ENCODE data around the gene HTRA1. TPM values are rescaled to one million over a fixed set of nuclear protein-coding genes. Genes with fewer than 3 reads are reported as not detected.

The HTRA1 gene
- total RNA-seq, 2 experiments from 2014 or later = not detected

- CTCF ChIA-PET = interaction anchor here (1.0 to 4.8 kb wide), 3 partner anchors 51 to 216 kb away, joined by 5 to 31 read pairs (median 5); no protein-coding TSS in a partner anchor
- H3K4me3 Mint-ChIP-seq = no peak overlapping the region
- no peaks in the 10 kb centered on the region for H3K9me3 Mint-ChIP-seq
- intact Hi-C loops (cut with micrococcal nuclease) = loop anchor here (2.0 kb wide), 1 partner anchor 24 kb away; no protein-coding TSS in a partner anchor
- H3K36me3 Mint-ChIP-seq = no peaks in the 10 kb centered on the region
- POLR2A ChIA-PET = interaction anchor here (1.2 kb wide), 1 partner anchor 24 kb away, joined by 4 read pairs; no protein-coding TSS in a partner anchor
- H3K27ac Mint-ChIP-seq = no peak overlapping the region
- H3K4me1 Mint-ChIP-seq (ENCODE audit: low read depth) = peaks cover 34% of the 10 kb centered on the region
- DNase-seq = no peak
- peaks cover 3% of the 10 kb centered on the region for H3K27me3 Mint-ChIP-seq
These were observed 53.7 kb downstream of the HTRA1 start for GRCh38 chr10:122515022-122515424.

GRCh38 chr10:122515588-122516231 is 54.4 kb downstream of the HTRA1 start:
- Mint-ChIP-seq H3K27me3 (peaks cover 3% of the 10 kb centered on the region), H3K27ac (no peak overlapping the region), H3K9me3 (no peaks in the 10 kb centered on the region), H3K4me3 (no peak overlapping the region), H3K4me1 (ENCODE audit: low read depth) (peaks cover 34% of the 10 kb centered on the region), H3K36me3 (no peaks in the 10 kb centered on the region)
- POLR2A ChIA-PET = no interaction called here
- CTCF ChIA-PET = interaction anchor here (1.3 to 4.8 kb wide), 2 partner anchors 50 to 217 kb away, joined by 5 to 31 read pairs; no protein-coding TSS in a partner anchor
- peak; percentile 80 for DNase-seq
- intact Hi-C loops (cut with micrococcal nuclease) = loop anchor here (1.0 to 2.0 kb wide), 2 partner anchors 25 to 26 kb away; no protein-coding TSS in a partner anchor

- H3K27ac Mint-ChIP-seq = no peak overlapping the region
- ChIA-PET CTCF (interaction anchor here (1.6 to 4.8 kb wide), 2 partner anchors 49 to 218 kb away, joined by 3 to 31 read pairs; no protein-coding TSS in a partner anchor), POLR2A (no interaction called here)
- H3K4me1 Mint-ChIP-seq (ENCODE audit: low read depth) = peaks cover 34% of the 10 kb centered on the region
- intact Hi-C loops (cut with micrococcal nuclease) = loop anchor here (1.0 kb wide), 1 partner anchor 25 kb away; no protein-coding TSS in a partner anchor
- DNase-seq = no peak
- H3K27me3 Mint-ChIP-seq = peaks cover 3% of the 10 kb centered on the region
- no peaks in the 10 kb centered on the region for H3K36me3 Mint-ChIP-seq
- H3K4me3 Mint-ChIP-seq = no peak overlapping the region
- no peaks in the 10 kb centered on the region for H3K9me3 Mint-ChIP-seq
These were observed 55.4 kb downstream of the HTRA1 start for GRCh38 chr10:122516734-122517133.

- Mint-ChIP-seq H3K27ac (no peak overlapping the region), H3K4me1 (ENCODE audit: low read depth) (peaks cover 29% of the 10 kb centered on the region), H3K36me3 (no peaks in the 10 kb centered on the region), H3K9me3 (no peaks in the 10 kb centered on the region), H3K27me3 (peaks cover 3% of the 10 kb centered on the region), H3K4me3 (no peak overlapping the region)
- no peak for DNase-seq
- intact Hi-C loops (cut with micrococcal nuclease) = no loop called here
- CTCF ChIA-PET = interaction anchor here (2.1 kb wide), 1 partner anchor 47 kb away, joined by 9 read pairs; no protein-coding TSS in a partner anchor
- POLR2A ChIA-PET = no interaction called here
These were observed 57.8 kb downstream of the HTRA1 start for GRCh38 chr10:122519144-122519543.

GRCh38 chr10:122519873-122520272 is 58.5 kb downstream of the HTRA1 start:
- ChIA-PET POLR2A (no interaction called here), CTCF (interaction anchor here (0.7 to 1.1 kb wide), 3 partner anchors 11 to 85 kb away, joined by 3 to 6 read pairs (median 3); no protein-coding TSS in a partner anchor)
- peaks cover 3% of the 10 kb centered on the region for H3K27me3 Mint-ChIP-seq
- DNase-seq = no peak
- H3K4me1 Mint-ChIP-seq (ENCODE audit: low read depth) = peaks cover 22% of the 10 kb centered on the region
- no peaks in the 10 kb centered on the region for H3K36me3 Mint-ChIP-seq
- no peak overlapping the region for H3K27ac Mint-ChIP-seq
- no peaks in the 10 kb centered on the region for H3K9me3 Mint-ChIP-seq
- H3K4me3 Mint-ChIP-seq = no peak overlapping the region
- intact Hi-C loops (cut with micrococcal nuclease) = no loop called here

- intact Hi-C loops (cut with micrococcal nuclease) = no loop called here
- H3K4me1 Mint-ChIP-seq (ENCODE audit: low read depth) = peaks cover 11% of the 10 kb centered on the region
- no peak for DNase-seq
- H3K4me3 Mint-ChIP-seq = no peak overlapping the region
- CTCF ChIA-PET = interaction anchor here (1.1 to 6.0 kb wide), 2 partner anchors 44 to 45 kb away, joined by 6 to 47 read pairs; no protein-coding TSS in a partner anchor
- no peaks in the 10 kb centered on the region for H3K36me3 Mint-ChIP-seq
- no peaks in the 10 kb centered on the region for H3K9me3 Mint-ChIP-seq
- no peak overlapping the region for H3K27ac Mint-ChIP-seq
- peaks cover 3% of the 10 kb centered on the region for H3K27me3 Mint-ChIP-seq
- POLR2A ChIA-PET = no interaction called here
These were observed 59.7 kb downstream of the HTRA1 start for GRCh38 chr10:122521011-122521410.

- CTCF ChIA-PET = interaction anchor here (0.7 to 6.0 kb wide), 3 partner anchors 41 to 226 kb away, joined by 3 to 47 read pairs (median 3); no protein-coding TSS in a partner anchor
- no peak overlapping the region for H3K27ac Mint-ChIP-seq
- no peak for DNase-seq
- H3K9me3 Mint-ChIP-seq = no peaks in the 10 kb centered on the region
- H3K27me3 Mint-ChIP-seq = no peaks in the 10 kb centered on the region
- H3K36me3 Mint-ChIP-seq = no peaks in the 10 kb centered on the region
- POLR2A ChIA-PET = no interaction called here
- H3K4me1 Mint-ChIP-seq (ENCODE audit: low read depth) = no peaks in the 10 kb centered on the region
- intact Hi-C loops (cut with micrococcal nuclease) = no loop called here
- no peak overlapping the region for H3K4me3 Mint-ChIP-seq
These were observed 63.5 kb downstream of the HTRA1 start for GRCh38 chr10:122524811-122525210.

GRCh38 chr10:122525788-122526187 is 64.4 kb downstream of the HTRA1 start:
- POLR2A ChIA-PET = no interaction called here
- CTCF ChIA-PET = interaction anchor here (6.0 kb wide), 1 partner anchor 40 kb away, joined by 47 read pairs; no protein-coding TSS in a partner anchor
- Mint-ChIP-seq H3K27me3 (no peaks in the 10 kb centered on the region), H3K4me1 (ENCODE audit: low read depth) (no peaks in the 10 kb centered on the region), H3K9me3 (no peaks in the 10 kb centered on the region), H3K36me3 (no peaks in the 10 kb centered on the region), H3K27ac (no peak overlapping the region), H3K4me3 (no peak overlapping the region)
- intact Hi-C loops (cut with micrococcal nuclease) = loop anchor here (1.0 kb wide), 1 partner anchor 40 kb away; no protein-coding TSS in a partner anchor
- DNase-seq = peak; percentile 31

- CTCF ChIA-PET = interaction anchor here (6.0 kb wide), 1 partner anchor 39 kb away, joined by 47 read pairs; no protein-coding TSS in a partner anchor
- no peak for DNase-seq
- intact Hi-C loops (cut with micrococcal nuclease) = loop anchor here (1.0 kb wide), 1 partner anchor 38 kb away; no protein-coding TSS in a partner anchor
- Mint-ChIP-seq H3K4me1 (ENCODE audit: low read depth) (no peaks in the 10 kb centered on the region), H3K36me3 (no peaks in the 10 kb centered on the region), H3K4me3 (no peak overlapping the region), H3K27me3 (no peaks in the 10 kb centered on the region), H3K27ac (no peak overlapping the region), H3K9me3 (no peaks in the 10 kb centered on the region)
- POLR2A ChIA-PET = no interaction called here
These were observed 65.5 kb downstream of the HTRA1 start for GRCh38 chr10:122526892-122527291.

GRCh38 chr10:122530177-122530576 is 68.8 kb downstream of the HTRA1 start:
- H3K4me3 Mint-ChIP-seq = no peak overlapping the region
- H3K27me3 Mint-ChIP-seq = no peaks in the 10 kb centered on the region
- no peak for DNase-seq
- no peaks in the 10 kb centered on the region for H3K9me3 Mint-ChIP-seq
- H3K36me3 Mint-ChIP-seq = no peaks in the 10 kb centered on the region
- no peak overlapping the region for H3K27ac Mint-ChIP-seq
- intact Hi-C loops (cut with micrococcal nuclease) = no loop called here
- POLR2A ChIA-PET = no interaction called here
- no peaks in the 10 kb centered on the region for H3K4me1 Mint-ChIP-seq (ENCODE audit: low read depth)
- CTCF ChIA-PET = interaction anchor here (0.6 to 2.7 kb wide), 3 partner anchors 10 to 35 kb away, joined by 3 to 10 read pairs (median 3); no protein-coding TSS in a partner anchor

GRCh38 chr10:122531261-122531660 is 69.9 kb downstream of the HTRA1 start:
- POLR2A ChIA-PET = no interaction called here
- Mint-ChIP-seq H3K4me1 (ENCODE audit: low read depth) (no peaks in the 10 kb centered on the region), H3K27me3 (no peaks in the 10 kb centered on the region), H3K4me3 (no peak overlapping the region), H3K36me3 (no peaks in the 10 kb centered on the region), H3K27ac (no peak overlapping the region), H3K9me3 (no peaks in the 10 kb centered on the region)
- CTCF ChIA-PET = no interaction called here
- no peak for DNase-seq
- intact Hi-C loops (cut with micrococcal nuclease) = no loop called here

- Mint-ChIP-seq H3K4me1 (ENCODE audit: low read depth) (no peaks in the 10 kb centered on the region), H3K9me3 (no peaks in the 10 kb centered on the region), H3K36me3 (no peaks in the 10 kb centered on the region), H3K27ac (no peak overlapping the region), H3K27me3 (no peaks in the 10 kb centered on the region), H3K4me3 (no peak overlapping the region)
- no peak for DNase-seq
- intact Hi-C loops (cut with micrococcal nuclease) = no loop called here
- ChIA-PET CTCF (no interaction called here), POLR2A (no interaction called here)
These were observed 70.6 kb downstream of the HTRA1 start for GRCh38 chr10:122531939-122532338.
